ENCODE results near the gene NTM.

GRCh38 chr11:132310390-132311375 is 940.3 kb downstream of the NTM start:
- TF ChIP-seq EZH2 (IDR thresholded peaks at IDR 0.05; ENCODE audit: low read length), result no peak
- no peak for TF ChIP-seq CTCF (optimal IDR thresholded peaks at IDR 0.05 in 1 of 3, IDR thresholded peaks at IDR 0.05 in 1 of 3, conservative IDR thresholded peaks at IDR 0.05 in 1 of 3; ENCODE audit: extremely low read depth in 1 of 3, insufficient read depth in 2 of 3, low read length in 3 of 3)
